Measurements from ENCODE around the gene SLC6A2. TPM values are rescaled to one million over a fixed set of nuclear protein-coding genes. Genes with fewer than 3 reads are reported as not detected.

Gene SLC6A2
- total and polyA plus RNA-seq, 2 of the 13 experiments (the other 11 are each of a cell fraction or from before 2014, with no cell fraction given), result 0.62 to 0.66 TPM

DNA sequence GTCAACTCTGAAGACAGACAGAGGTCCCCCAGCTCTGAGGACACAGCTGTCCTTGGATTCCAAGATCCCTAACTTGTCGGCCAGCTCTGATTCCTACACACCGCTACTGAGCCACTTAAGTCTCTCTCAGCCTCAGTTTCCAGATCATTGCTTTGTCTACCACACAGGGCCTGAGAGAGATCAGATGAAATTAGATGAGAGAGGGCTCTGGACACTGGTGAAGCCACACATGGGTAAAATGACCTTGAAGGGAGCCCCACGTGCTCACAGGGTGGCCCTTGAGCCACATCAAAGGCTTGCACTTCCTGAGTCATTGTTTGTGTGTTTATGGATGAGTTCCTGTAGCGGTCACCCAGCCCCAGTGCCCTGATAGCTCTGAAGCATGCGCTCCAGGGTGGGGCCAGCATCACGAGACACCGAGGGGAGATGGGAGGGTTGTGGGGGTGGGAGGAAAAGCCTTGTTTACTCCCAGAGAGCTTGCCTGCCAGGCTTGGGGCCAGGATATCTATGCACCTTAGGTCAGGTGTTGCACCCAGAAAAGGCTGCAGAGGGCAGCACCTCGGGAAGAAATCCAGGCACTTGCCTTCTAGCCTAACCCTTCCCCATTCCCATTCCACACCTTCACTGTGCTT lies 32.7 kb upstream of the SLC6A2 start (continued):
- TF ChIP-seq, protein P1, sequence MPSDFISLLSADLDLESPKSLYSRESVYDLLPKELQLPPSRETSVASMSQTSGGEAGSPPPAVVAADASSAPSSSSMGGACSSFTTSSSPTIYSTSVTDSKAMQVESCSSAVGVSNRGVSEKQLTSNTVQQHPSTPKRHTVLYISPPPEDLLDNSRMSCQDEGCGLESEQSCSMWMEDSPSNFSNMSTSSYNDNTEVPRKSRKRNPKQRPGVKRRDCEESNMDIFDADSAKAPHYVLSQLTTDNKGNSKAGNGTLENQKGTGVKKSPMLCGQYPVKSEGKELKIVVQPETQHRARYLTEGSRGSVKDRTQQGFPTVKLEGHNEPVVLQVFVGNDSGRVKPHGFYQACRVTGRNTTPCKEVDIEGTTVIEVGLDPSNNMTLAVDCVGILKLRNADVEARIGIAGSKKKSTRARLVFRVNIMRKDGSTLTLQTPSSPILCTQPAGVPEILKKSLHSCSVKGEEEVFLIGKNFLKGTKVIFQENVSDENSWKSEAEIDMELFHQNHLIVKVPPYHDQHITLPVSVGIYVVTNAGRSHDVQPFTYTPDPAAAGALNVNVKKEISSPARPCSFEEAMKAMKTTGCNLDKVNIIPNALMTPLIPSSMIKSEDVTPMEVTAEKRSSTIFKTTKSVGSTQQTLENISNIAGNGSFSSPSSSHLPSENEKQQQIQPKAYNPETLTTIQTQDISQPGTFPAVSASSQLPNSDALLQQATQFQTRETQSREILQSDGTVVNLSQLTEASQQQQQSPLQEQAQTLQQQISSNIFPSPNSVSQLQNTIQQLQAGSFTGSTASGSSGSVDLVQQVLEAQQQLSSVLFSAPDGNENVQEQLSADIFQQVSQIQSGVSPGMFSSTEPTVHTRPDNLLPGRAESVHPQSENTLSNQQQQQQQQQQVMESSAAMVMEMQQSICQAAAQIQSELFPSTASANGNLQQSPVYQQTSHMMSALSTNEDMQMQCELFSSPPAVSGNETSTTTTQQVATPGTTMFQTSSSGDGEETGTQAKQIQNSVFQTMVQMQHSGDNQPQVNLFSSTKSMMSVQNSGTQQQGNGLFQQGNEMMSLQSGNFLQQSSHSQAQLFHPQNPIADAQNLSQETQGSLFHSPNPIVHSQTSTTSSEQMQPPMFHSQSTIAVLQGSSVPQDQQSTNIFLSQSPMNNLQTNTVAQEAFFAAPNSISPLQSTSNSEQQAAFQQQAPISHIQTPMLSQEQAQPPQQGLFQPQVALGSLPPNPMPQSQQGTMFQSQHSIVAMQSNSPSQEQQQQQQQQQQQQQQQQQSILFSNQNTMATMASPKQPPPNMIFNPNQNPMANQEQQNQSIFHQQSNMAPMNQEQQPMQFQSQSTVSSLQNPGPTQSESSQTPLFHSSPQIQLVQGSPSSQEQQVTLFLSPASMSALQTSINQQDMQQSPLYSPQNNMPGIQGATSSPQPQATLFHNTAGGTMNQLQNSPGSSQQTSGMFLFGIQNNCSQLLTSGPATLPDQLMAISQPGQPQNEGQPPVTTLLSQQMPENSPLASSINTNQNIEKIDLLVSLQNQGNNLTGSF (CRISPR knock-in tag; IDR thresholded peaks at IDR 0.05), result peak; percentile 55; the same call in 1 of the 2 replicates
- TF ChIP-seq, protein P2, sequence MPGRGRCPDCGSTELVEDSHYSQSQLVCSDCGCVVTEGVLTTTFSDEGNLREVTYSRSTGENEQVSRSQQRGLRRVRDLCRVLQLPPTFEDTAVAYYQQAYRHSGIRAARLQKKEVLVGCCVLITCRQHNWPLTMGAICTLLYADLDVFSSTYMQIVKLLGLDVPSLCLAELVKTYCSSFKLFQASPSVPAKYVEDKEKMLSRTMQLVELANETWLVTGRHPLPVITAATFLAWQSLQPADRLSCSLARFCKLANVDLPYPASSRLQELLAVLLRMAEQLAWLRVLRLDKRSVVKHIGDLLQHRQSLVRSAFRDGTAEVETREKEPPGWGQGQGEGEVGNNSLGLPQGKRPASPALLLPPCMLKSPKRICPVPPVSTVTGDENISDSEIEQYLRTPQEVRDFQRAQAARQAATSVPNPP (CRISPR knock-in tag; IDR thresholded peaks at IDR 0.05), result peak; percentile 77; the same call in 1 of the 2 replicates
- TF ChIP-seq ZNF878 (CRISPR knock-in tag; IDR thresholded peaks at IDR 0.05), result peak; percentile 99; the same call in 1 of the 2 replicates
- no peak for TF ChIP-seq CENPX (CRISPR knock-in tag; IDR thresholded peaks at IDR 0.05)
- TF ChIP-seq ZNF557 (CRISPR knock-in tag; IDR thresholded peaks at IDR 0.05), result 0 out of 2 replicates have a peak, but pooled peaks have one; percentile 55
- TF ChIP-seq, protein P3, sequence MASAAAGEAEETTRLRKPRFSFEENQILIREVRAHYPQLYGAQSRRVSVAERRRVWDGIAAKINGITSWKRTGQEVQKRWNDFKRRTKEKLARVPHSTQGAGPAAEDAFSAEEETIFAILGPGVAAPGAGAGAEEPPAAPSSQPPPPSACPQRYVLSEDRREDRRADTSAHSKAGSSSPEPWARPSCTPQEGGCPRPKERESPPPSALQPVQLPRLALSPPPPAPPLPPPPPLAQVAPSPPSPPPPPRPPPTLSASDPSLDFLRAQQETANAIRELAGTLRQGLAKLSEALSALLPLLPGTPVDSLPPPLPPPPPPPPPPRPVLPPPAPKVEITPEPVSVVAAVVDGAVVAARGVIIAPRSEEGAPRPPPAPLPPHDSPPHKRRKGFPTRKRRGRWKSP (CRISPR knock-in tag; IDR thresholded peaks at IDR 0.05), result peak; percentile 94
- peak; percentile 98 for TF ChIP-seq MYC (CRISPR knock-in tag; IDR thresholded peaks at IDR 0.05; ENCODE audit: borderline replicate concordance)
- TF ChIP-seq KLF16 (CRISPR knock-in tag; IDR thresholded peaks at IDR 0.05), result peak in 1 of 2 experiments; percentile 97; a peak in 2 of 4 replicates
- TF ChIP-seq HES4 (CRISPR knock-in tag; IDR thresholded peaks at IDR 0.05; ENCODE audit: borderline replicate concordance), result no peak
- TF ChIP-seq KDM2A (CRISPR knock-in tag; IDR thresholded peaks at IDR 0.05; ENCODE audit: borderline replicate concordance, low read depth), result peak; percentile 89
- no peak for TF ChIP-seq HOXA9 (CRISPR knock-in tag; IDR thresholded peaks at IDR 0.05; ENCODE audit: borderline replicate concordance)
- TF ChIP-seq ZNF564 (CRISPR knock-in tag; IDR thresholded peaks at IDR 0.05), result peak; percentile 91; the same call in 1 of the 2 replicates
- TF ChIP-seq KLF11 (CRISPR knock-in tag; IDR thresholded peaks at IDR 0.05), result no peak
- peak; percentile 59; the same call in 1 of the 2 replicates for TF ChIP-seq ZSCAN22 (CRISPR knock-in tag; IDR thresholded peaks at IDR 0.05)
- no peak for TF ChIP-seq PCBP2 (optimal IDR thresholded peaks at IDR 0.05; ENCODE audit: low read depth, low read length, poor library complexity, severe bottlenecking)
- TF ChIP-seq, protein P4, sequence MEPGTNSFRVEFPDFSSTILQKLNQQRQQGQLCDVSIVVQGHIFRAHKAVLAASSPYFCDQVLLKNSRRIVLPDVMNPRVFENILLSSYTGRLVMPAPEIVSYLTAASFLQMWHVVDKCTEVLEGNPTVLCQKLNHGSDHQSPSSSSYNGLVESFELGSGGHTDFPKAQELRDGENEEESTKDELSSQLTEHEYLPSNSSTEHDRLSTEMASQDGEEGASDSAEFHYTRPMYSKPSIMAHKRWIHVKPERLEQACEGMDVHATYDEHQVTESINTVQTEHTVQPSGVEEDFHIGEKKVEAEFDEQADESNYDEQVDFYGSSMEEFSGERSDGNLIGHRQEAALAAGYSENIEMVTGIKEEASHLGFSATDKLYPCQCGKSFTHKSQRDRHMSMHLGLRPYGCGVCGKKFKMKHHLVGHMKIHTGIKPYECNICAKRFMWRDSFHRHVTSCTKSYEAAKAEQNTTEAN (CRISPR knock-in tag; conservative IDR thresholded peaks at IDR 0.05), result peak; percentile 89
- TF ChIP-seq, protein P5, sequence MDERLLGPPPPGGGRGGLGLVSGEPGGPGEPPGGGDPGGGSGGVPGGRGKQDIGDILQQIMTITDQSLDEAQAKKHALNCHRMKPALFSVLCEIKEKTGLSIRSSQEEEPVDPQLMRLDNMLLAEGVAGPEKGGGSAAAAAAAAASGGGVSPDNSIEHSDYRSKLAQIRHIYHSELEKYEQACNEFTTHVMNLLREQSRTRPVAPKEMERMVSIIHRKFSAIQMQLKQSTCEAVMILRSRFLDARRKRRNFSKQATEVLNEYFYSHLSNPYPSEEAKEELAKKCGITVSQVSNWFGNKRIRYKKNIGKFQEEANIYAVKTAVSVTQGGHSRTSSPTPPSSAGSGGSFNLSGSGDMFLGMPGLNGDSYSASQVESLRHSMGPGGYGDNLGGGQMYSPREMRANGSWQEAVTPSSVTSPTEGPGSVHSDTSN (CRISPR knock-in tag; IDR thresholded peaks at IDR 0.05), result no peak
